Measurements from ENCODE around the gene PPP1R18. TPM values are rescaled to one million over a fixed set of nuclear protein-coding genes. Genes with fewer than 3 reads are reported as not detected.

PPP1R18 gene
- total and polyA plus RNA-seq, 9 of the 15 experiments (the other 6 are each of a cell fraction or from before 2014, with no cell fraction given): 12.0 to 99.2 (median 42.6) TPM

DNA sequence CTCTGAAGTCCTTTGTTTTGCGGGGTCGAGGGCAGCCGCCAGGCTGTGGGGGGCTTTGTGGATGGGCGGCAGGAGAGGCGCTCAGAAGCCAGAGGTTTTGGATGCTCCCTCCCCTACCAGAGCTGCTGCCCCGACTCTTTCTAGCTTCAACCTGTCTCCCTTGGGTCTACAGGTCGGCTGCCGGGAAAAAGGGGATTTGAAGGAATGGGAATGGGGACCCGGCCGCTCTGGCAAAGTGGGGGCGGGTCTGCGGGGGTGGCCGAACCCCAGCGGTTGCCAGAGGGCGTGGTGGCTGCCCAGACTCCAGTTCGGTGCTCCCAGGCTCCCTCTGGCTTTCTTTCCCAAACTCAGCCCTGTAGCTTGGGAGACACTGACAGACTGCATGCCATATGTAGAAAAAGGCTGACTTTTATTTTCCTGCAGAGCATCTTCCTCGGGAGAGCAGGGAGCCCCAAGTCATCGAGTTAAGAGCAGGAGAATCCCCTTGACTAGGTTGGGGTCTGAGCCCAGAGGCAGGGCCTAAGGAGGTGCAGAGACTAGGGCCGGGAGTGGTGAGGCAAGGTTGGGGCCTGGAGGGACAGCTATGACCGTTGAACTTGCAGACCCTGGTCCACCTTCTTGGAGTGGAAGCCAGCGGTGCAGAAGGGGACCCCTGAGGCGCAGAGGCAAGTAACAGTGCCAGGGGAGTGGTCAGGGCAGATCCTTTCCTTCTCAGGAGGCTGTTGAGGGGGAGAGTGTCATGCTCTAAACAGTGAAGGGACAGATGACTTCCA, 1.4 kb upstream of the PPP1R18 start (continued):
- TF ChIP-seq, protein P1, sequence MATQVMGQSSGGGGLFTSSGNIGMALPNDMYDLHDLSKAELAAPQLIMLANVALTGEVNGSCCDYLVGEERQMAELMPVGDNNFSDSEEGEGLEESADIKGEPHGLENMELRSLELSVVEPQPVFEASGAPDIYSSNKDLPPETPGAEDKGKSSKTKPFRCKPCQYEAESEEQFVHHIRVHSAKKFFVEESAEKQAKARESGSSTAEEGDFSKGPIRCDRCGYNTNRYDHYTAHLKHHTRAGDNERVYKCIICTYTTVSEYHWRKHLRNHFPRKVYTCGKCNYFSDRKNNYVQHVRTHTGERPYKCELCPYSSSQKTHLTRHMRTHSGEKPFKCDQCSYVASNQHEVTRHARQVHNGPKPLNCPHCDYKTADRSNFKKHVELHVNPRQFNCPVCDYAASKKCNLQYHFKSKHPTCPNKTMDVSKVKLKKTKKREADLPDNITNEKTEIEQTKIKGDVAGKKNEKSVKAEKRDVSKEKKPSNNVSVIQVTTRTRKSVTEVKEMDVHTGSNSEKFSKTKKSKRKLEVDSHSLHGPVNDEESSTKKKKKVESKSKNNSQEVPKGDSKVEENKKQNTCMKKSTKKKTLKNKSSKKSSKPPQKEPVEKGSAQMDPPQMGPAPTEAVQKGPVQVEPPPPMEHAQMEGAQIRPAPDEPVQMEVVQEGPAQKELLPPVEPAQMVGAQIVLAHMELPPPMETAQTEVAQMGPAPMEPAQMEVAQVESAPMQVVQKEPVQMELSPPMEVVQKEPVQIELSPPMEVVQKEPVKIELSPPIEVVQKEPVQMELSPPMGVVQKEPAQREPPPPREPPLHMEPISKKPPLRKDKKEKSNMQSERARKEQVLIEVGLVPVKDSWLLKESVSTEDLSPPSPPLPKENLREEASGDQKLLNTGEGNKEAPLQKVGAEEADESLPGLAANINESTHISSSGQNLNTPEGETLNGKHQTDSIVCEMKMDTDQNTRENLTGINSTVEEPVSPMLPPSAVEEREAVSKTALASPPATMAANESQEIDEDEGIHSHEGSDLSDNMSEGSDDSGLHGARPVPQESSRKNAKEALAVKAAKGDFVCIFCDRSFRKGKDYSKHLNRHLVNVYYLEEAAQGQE (IDR thresholded peaks at IDR 0.05; ENCODE audit: borderline replicate concordance): no peak
- TF ChIP-seq, protein P1 (CRISPR knock-in tag; IDR thresholded peaks at IDR 0.05; ENCODE audit: low read depth): no peak
- TF ChIP-seq MAFF (IDR thresholded peaks at IDR 0.05; ENCODE audit: low read length) (no peak), RFX1 (IDR thresholded peaks at IDR 0.05) (no peak), TEAD2 (tag; IDR thresholded peaks at IDR 0.05) (no peak), HNRNPH1 (optimal IDR thresholded peaks at IDR 0.05; ENCODE audit: low read depth, low read length) (no peak), SIRT6 (IDR thresholded peaks at IDR 0.05; ENCODE audit: low read depth, low read length) (no peak), PHF8 (IDR thresholded peaks at IDR 0.05; ENCODE audit: borderline replicate concordance, low read length) (no peak), RHOXF2B (CRISPR knock-in tag; conservative IDR thresholded peaks at IDR 0.05) (no peak)
- TF ChIP-seq, protein P2, sequence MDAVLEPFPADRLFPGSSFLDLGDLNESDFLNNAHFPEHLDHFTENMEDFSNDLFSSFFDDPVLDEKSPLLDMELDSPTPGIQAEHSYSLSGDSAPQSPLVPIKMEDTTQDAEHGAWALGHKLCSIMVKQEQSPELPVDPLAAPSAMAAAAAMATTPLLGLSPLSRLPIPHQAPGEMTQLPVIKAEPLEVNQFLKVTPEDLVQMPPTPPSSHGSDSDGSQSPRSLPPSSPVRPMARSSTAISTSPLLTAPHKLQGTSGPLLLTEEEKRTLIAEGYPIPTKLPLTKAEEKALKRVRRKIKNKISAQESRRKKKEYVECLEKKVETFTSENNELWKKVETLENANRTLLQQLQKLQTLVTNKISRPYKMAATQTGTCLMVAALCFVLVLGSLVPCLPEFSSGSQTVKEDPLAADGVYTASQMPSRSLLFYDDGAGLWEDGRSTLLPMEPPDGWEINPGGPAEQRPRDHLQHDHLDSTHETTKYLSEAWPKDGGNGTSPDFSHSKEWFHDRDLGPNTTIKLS (IDR thresholded peaks at IDR 0.05; ENCODE audit: borderline replicate concordance, low read depth): 0 out of 2 replicates have a peak, but pooled peaks have one; percentile 23
- TF ChIP-seq, protein P3, sequence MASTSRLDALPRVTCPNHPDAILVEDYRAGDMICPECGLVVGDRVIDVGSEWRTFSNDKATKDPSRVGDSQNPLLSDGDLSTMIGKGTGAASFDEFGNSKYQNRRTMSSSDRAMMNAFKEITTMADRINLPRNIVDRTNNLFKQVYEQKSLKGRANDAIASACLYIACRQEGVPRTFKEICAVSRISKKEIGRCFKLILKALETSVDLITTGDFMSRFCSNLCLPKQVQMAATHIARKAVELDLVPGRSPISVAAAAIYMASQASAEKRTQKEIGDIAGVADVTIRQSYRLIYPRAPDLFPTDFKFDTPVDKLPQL (IDR thresholded peaks at IDR 0.05; ENCODE audit: extremely low read depth, insufficient read length): no peak
- TF ChIP-seq, protein P4, sequence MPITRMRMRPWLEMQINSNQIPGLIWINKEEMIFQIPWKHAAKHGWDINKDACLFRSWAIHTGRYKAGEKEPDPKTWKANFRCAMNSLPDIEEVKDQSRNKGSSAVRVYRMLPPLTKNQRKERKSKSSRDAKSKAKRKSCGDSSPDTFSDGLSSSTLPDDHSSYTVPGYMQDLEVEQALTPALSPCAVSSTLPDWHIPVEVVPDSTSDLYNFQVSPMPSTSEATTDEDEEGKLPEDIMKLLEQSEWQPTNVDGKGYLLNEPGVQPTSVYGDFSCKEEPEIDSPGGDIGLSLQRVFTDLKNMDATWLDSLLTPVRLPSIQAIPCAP (CRISPR knock-in tag; IDR thresholded peaks at IDR 0.05; ENCODE audit: borderline replicate concordance): no peak
